GM18507 (cell line): ENCODE measurements around the gene RAB11FIP4.

Experiments used
- DNase-seq: peaks from one replicate; pipeline ENCODE4 v3.0.0; 2011; ENCODE audit warnings: low read depth; ENCODE audit not compliant: insufficient read length; ENCODE audit errors: extremely low spot score
- FAIRE-seq: peaks from 2 replicates; lab custom pipeline; 2011; peaks lifted over from hg19 to GRCh38; lab: Jason Lieb, UNC

RAB11FIP4 gene

GRCh38 chr17:31568121-31568520, 176.6 kb downstream of the RAB11FIP4 start:
- FAIRE-seq (no peak), DNase-seq (no peak)

DNA sequence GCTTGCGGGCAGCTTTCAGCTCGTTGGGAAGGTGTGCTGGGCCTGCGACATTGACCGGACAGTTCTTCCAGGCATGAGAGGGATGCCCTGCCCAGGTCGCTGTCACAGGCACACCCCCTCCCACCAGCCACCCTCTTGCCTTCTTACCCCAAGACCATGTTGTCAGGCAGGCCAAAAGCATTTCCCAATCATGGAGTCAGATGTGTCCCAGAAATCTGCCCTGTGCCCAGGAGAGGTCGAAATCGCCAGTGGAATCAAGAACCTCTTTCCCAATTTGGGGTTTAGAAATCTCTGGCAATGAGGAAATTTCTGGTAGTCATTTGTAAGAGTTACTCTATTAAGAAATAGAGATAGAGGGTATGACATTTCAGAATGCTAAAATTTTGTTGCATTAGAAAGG, 177.1 kb downstream of the RAB11FIP4 start:
- DNase-seq (no peak), FAIRE-seq (no peak)

DNA sequence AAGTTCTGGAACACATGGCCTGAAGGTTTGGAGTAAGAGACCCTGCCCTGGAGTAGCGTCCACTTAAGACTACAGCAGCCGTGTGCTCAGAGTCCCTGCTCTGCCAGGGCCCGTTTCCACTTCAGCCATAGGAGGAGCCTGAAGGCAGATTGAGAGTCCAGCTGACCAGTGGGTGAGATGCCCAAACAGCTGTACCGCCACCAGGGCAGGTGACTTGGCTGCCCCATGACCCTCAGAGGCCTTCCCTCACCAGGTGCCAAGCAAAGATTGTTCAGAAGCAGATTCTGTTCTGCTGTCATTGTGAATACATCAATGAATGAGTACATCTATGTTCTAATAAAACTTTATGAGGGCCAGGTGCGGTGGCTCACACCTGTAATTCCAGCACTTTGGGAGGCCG, 178.8 kb downstream of the RAB11FIP4 start:
- FAIRE-seq, result no peak

DNA sequence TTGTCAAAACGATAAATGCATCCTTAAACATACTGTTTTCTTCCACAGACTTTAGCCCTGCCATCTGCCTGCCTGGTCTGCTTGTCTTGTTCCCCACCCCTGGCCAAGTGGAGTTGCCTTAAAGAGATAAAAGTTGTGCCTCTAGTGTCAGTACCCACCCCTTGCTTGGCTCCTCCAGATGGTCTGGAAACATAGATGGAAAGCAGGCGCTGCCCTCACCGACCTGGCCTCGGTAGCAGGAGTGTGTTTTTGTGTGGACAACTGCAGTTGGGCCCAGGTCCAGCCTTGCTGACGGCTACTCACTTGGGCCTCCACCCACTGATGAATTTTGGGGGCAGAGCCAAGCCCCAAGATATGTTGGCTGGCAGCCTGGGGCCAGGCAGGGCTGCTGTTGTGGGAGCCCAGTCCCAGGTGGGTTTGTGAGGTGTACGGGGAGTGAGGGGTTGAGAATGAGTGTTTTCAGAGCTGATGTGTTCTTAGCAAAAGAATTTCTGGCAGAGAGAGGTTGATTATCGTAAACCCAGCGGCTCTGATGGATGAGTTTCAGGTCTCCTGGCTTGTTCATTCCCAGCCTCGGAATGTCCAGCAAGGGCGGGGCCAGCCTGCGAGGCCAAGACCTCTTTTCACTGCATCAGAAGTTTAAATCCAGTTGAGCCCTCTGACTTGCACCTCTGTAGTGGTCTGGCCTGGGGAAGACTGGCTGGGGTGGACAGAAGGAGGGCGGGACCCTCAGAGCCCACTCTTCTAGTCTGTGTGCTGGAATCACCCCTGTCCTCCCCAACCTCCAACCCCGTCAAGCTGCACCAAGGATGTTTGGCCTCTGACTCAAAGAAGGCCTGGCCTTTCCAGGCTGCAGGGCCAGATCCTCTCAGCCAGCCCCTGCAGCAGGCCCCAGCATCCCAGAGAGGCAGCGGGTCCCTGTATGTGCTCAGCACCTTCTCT, 179.7 kb downstream of the RAB11FIP4 start:
- no peak for FAIRE-seq
- no peak for DNase-seq

More for the DNA sequence above, 178.8 kb downstream of the RAB11FIP4 start:
- DNase-seq, result no peak

GRCh38 chr17:31572341-31572740, 180.9 kb downstream of the RAB11FIP4 start:
- FAIRE-seq (no peak), DNase-seq (no peak)

DNA sequence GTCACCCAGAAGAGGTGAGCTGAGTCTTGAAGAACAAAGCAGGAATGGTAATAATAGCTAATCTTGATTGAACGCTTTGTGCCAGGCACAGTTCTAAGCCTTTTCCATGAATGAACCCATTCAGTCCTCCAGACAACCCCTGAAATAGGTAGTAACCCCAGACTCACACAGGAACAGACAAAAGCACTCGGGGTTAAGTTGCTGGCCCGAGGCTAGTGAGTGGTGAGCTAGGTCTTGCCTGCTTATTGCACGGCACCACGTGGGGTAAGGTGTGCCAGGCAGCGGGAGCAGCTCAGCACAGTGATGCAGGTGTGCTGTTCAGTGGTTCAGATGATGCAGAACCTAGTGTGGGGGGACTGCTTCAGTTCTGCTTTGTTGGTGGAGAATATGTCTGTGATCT, 181.6 kb downstream of the RAB11FIP4 start:
- FAIRE-seq (no peak), DNase-seq (no peak)

DNA sequence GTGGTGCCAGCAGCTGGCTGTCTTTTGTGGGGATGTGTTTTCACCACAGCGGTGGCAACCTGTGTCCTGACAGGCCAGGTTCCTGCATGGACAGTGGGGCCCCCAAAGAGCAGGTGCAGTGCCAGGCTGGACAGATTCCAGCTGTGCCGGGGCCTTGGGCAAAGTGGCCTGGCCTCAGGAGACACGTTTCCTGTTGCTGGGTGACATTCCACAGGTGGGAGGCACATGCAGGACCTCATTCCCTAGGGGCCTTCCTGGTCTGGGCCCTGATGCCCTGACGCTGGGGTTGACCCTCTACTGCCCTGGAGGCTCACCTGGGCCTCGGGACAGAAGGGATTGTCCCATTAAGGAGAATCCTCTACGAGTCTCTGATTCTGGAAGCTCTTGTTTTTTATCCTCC, 182.4 kb downstream of the RAB11FIP4 start:
- FAIRE-seq, result no peak
- DNase-seq, result no peak

DNA sequence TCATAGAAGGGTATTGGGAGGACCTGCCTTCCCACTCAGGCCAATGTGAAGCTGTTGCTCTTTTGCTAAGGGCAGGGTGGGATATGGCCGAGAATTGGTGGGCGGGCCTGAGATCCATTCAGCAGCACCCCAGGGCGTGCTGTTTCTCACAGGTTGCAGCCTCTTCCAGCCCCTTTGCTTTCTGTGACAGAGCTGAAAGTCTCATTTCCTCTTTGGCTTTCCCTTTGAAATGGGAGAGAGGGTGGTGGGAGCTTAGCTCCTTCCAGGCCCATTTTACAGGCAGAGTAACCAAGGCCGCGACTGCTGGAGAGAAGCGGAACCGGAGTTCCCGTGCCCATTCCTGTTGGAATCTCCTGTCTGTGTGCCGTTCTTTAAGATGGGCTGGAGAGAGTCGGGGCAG, 183.0 kb downstream of the RAB11FIP4 start:
- FAIRE-seq, result no peak
- DNase-seq, result no peak

DNA sequence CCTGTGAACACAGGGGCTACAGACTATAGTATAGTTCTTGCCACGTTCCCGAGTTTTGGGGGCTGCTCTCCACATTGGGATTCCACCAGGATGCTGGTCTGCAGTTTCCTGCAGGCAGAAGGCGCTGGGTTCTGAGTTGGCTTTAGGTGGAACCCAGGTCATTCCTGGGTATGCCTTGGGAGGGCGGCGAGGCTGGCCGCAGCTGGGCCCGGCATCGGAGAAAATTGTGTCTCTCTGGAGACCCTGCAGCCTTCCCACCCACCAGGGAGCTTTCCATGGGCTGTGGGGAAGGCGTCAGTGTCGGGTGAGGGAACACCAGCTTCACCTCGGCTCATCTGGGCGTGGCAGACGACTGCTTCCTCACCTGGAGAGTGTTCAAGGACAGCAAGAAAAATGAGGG, 183.6 kb downstream of the RAB11FIP4 start:
- FAIRE-seq (no peak), DNase-seq (no peak)

DNA sequence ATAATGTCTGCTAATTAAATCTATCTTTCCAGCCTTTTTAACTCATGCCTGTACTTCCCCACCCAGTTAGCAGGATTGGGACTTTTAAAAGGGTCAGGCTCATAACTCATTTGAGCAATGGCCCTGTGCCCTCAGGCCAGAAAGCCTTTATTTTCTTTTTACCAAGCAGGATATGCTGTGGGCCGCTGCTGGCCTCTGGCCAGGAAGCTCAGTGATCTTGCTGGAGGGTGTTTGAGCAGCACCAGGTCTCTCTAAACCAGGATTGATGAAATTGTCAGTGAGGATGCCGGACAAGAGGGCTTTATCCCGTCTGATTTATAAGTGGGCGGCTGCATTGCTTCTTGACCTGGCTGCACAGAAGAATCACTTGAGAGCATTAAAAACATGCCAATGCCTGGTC, 187.8 kb downstream of the RAB11FIP4 start:
- DNase-seq (no peak), FAIRE-seq (no peak)

GRCh38 chr17:31580316-31580705, 188.8 kb downstream of the RAB11FIP4 start:
- DNase-seq (no peak), FAIRE-seq (no peak)

DNA sequence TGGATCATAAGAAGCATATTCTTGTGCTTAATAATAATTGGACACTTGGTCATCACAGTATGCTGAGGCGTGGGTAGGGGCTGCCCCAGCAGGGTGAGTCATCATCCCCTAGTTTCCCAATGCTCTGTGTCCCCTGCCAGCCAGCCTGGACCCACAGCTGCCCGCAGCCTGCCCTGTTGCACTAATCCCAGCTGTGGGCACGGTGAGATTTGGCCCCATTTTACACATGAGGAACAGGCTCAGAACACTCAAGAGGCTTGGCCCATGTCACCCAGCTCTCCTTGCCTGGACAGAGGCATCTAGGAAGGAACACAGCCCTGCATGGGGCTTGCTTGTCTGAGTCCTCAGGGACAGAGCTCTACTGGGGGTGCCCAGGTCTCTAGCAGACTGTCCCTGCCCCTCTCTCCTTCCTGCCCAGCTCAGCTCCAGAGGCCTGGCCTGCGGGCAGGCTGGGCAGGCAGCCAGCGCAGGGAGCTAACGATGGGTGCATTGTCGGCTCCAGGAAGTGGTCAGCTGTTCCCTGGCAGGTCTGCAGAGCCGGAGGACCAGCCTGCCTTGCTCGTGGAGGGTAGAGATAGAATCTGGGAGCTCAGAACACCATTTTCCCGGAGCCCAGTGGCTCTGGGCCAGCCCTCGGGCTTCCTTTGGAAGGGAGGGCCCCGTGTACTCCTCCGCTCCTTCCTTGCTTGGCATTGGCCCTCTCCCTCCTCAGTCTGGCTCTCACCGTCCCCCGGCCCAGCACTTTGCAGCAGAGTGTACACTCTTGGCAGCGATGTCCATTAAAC, 189.4 kb downstream of the RAB11FIP4 start:
- DNase-seq (no peak), FAIRE-seq (no peak)

DNA sequence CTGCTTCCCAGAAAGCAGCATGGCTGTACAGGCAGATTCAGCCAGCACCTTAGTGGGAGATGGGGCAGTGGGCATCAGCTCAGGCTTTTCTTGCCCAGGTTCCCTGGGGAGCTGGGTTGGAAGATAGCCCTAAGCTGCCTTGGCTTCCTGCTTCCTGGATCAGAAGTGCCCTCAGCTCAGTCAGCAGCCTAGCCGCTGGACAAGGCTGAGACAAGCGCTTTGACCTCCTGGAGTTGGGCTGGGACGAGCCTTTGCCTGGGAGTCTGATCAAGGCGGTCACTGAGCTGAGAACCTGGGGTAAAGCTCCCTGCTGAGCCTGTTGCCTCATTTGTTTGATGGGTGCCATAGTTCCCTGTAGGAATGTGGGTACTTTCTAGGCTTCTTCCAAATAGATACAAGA, 190.0 kb downstream of the RAB11FIP4 start:
- DNase-seq (no peak), FAIRE-seq (no peak)

GRCh38 chr17:31582151-31582907, 190.9 kb downstream of the RAB11FIP4 start:
- peak; percentile 44 for DNase-seq

DNA sequence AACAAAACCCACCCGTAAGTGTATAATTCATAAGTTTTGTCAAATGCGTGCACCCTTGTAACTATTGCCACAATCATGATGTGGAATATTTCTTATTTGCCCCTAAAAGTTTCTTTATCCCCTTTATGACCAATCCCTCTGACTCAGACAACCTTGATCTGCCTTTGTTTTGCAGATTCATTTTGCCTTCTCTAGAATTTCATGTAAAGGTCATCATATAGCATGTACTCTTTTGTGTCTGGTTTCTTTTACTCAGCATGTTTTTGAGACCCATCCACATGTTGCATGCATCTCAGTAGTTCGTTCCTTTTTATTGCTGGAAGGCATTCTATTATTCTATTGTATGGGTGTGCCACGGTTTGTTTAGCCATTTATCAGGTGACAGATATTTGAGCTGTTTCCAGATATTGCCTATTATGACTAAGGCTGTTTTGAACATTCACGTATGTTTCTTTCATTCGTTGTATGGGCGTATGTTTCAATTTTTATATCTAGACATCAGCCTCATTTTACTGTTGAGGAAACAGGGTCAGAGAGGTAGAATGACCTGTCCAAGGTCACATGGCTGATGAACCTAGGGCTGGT, 192.4 kb downstream of the RAB11FIP4 start:
- FAIRE-seq (no peak), DNase-seq (no peak)

More at GRCh38 chr17:31582151-31582907, 190.9 kb downstream of the RAB11FIP4 start:
- FAIRE-seq, result peak; percentile 71

DNA sequence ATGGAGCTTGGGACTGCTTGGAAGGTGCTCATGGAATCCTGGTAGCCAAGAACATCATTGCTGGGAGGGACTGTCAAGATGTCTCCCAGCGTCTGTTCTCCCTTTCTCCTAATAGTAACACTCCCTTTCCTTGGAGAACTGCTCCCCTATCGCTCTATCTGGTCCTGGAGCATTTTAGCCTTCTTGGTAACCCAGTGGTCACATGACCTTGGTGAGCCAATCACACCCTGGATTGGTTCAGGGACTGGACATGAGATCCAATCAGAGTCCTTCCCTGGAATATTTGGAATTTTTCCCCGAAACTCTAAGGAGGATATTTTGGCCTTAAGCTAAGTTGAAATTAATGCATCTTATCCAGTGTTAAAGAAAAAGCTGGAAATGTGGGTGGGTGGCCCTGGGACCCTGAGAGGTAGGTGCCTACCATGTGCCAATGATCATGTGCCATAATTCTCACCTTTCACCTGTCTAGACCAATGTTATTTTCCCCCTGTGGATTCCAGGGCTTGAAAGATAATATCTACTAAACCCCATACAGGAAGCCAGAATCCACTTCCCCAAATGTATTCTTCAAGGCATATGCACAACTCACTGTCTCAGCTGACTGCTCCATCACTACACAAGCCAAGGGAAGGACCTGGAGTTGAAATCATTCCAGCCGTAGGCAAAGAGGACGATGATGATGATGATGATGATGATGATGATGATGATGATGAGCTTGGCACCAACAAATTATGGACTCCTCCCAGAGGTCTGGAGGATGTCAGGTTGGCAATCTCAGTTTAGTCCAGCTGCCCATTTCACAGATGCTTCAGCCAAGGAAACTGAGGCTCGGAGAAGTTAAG, 193.2 kb downstream of the RAB11FIP4 start:
- no peak for FAIRE-seq

GRCh38 chr17:31585280-31585630, 193.8 kb downstream of the RAB11FIP4 start:
- FAIRE-seq, result no peak
- no peak for DNase-seq

More for the DNA sequence above, 193.2 kb downstream of the RAB11FIP4 start:
- no peak for DNase-seq

DNA sequence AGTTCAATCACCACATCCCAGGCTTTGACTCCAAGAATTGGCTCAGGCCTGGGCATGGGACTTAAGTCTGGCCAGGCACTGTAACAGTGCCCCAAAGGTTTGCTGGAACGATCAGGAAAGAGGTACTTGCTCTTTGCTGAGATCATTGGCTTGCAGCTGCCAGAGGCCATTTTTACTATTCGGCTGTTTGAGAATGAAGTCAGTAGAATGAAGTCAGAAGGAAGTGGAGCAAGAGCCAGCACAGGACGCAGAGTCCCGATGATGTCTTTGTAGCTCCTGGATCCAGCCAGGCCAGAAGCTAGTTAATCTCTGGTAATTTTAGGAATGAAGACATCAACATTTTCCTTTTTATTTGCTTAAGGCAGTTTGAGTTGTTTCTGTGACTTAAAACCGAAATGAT, 195.5 kb downstream of the RAB11FIP4 start:
- FAIRE-seq (no peak), DNase-seq (no peak)

- FAIRE-seq (no peak), DNase-seq (no peak)
Observed at GRCh38 chr17:31587462-31587861, 196.0 kb downstream of the RAB11FIP4 start.
